ENCODE results near the gene SFXN3.
"Not testable (repeated sequence)": the region's sequence is repeated elsewhere in the genome, so short reads cannot be mapped to it uniquely, and the experiment has no call there.

The SFXN3 gene

GRCh38 chr10:101016814-101017213, 14.2 kb upstream of the SFXN3 start:
- no peak for DNase-seq

- no peak for DNase-seq
These were observed 12.9 kb upstream of the SFXN3 start for GRCh38 chr10:101018118-101018599.

GRCh38 chr10:101018600-101019439, 12.2 kb upstream of the SFXN3 start:
- DNase-seq = no peak

GRCh38 chr10:101019440-101019703, 11.7 kb upstream of the SFXN3 start:
- DNase-seq = no peak

GRCh38 chr10:101020427-101021075, 10.5 kb upstream of the SFXN3 start:
- no peak for DNase-seq

DNA sequence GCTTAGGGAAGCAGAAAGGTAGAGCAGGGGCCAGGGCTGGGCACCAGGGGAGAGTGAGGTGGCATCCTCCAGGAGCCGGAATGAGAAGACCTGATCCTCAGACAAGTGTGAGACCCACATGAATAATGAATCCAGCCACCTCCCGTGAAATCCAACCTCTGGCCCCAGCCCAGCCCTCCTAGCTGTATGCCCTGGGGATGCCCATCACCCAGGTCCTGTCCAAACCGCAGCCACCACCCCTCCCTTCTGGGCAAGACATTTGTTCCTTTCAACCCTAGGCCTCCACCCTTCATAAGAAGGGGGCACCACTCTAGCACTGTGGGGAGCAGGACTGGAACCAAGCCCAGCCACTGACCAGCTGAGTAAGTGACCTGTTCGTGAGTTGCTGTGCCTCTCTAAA, 9.8 kb upstream of the SFXN3 start:
- DNase-seq = no peak

GRCh38 chr10:101021692-101022251, 9.3 kb upstream of the SFXN3 start:
- DNase-seq = no peak

DNA sequence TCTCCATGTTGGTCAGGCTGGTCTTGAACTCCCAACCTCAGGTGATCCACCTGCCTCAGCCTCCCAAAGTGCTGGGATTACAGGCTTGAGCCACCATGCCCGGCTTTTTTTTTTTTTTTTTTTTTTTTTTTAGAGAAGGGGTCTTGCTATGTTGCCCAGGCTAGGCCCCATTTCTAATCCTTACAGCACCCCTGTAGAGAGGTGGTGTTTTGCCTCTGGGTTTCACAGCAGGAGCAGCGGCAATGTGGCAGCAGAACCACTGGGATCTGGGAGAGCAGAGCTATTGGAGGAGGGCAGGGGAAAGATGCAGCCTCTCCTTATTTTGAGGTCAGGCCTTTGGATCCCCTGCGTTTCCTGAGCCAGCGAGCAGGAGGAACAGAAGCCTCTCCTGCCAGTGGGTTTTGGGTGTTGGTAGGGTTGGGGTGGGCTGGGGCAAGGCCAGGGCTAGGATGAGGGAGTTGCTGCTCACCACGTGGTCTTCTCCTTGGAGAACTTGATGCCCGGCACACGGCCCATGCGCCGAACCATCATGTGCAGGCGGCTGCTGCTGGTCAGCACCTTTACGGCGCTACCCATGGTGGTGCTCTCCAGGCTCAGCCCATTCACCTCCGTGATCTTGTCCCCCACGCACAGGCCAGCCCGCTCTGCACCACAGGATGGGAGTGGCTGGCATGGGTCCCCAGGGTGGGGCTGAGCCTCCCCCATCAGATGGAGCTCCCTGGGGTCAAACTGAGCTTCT, 7.9 kb upstream of the SFXN3 start:
- no peak for DNase-seq

DNA sequence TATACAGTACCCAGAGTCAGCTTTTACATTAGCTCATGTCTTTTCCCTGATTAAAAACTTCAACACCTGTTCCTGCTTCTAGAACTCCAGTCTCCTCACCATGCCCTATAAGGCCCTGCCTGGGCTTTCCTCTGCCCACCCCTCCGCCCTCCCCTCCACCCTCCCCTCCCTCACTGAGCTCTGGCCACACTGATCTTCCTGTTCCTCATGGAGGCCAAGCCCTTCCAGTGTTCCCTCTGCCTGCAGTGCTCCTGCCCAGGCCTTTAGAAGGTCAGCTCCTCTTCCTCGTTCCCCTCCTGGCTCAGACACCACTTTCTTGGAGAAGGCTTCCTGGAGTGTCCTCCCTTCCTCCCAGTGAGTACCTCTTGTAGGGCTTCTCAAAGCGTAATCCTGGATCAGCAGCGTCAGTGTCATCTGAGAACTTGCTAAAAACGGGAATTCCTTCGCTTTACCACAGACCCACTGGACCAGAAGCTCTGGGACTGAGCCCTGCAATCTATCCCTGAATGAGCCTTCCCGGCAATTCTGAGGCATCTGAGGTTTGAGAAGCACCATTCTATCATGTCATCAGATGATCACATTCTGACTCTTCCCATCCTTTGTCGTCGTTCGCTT, 3.8 kb upstream of the SFXN3 start:
- DNase-seq = no peak

DNA sequence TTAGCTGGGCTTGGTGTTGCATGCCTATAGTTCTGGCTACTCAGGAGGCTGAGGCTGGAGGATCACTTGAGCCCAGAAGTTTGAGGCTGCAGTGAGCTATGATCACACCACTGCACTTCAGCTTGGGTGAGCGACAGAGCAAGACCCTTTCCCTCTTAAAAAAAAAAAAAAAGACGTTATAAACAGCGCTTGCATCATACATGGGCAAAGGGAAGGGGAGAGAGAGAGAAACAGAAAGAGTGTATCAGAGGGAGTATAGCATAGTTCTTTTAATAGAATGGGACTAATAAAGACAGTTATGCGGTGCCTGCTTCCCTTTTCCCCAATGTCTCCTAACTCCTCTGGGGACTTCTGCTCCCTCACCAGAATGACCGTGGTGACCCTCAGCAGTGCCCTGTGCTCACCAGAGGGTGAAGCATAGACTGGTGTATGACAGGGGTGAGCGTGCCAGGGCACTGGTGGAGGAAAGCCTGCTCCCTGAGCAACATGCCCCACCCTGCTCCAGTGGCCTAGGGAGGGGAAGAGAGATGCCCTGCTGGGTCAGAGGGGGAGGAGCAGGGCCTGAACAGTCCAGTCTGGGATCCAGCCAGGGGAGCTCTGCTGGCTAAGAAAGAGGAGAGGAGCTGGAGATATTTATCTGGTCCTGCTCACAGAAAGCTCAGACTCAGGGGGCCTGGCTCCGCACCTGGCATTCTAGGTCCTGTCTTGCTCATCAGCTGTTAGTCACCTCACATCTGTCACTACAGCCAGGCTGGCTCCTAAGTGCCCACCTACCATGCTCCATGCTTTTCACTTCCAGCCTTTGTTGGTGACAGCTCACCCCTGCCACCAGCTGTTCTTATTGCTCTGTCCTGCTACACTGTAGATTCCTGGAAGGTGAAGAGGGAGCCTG, 2.3 kb upstream of the SFXN3 start:
- DNase-seq = no peak

- DNase-seq = no peak
These were observed 1.3 kb upstream of the SFXN3 start for GRCh38 chr10:101029520-101030295.

GRCh38 chr10:101030496-101031127, 422 bp upstream of the SFXN3 start:
- no peak for DNase-seq

DNA sequence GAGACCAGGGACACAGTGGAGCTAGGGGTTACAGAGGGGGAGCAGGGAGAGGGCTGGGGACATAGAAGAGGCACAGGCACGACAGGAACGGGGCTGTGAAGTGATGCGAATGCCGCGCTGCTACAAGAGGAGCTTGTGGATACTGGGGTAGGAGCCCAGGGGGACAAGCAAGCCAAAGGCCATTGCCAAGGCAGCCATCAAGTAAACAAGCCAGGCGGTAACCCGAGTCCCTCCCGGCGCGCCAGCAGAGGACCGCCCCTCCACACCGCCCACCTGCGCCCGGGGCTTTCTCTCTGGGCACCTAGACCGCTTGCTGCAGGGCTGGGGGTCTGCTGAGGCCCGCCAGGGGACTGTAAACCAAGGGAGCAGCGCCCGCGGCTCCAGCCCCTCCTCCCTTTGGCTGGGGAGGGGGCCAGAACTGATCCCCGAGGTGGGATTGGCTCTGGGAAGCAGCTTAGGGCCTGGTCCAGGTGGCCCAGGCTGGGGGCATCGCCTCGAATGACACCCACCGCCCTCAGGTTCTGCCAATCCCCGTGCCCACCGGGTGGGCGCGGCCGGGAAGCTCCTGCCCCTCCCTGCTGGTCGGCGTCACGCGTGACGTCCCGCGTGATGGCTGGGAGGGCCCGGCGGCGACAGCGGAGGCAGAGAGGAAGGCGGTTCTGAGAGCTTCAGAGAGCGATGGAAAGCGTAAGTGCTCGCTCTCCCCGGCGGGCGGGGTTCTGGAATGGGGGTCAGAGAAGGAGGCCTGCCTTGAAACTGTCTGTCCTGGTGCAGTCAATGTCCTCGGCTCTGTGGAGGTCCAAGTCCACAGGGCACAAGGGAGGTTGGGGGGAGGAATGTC, 982 bp downstream of the SFXN3 start:
- no peak for DNase-seq

DNA sequence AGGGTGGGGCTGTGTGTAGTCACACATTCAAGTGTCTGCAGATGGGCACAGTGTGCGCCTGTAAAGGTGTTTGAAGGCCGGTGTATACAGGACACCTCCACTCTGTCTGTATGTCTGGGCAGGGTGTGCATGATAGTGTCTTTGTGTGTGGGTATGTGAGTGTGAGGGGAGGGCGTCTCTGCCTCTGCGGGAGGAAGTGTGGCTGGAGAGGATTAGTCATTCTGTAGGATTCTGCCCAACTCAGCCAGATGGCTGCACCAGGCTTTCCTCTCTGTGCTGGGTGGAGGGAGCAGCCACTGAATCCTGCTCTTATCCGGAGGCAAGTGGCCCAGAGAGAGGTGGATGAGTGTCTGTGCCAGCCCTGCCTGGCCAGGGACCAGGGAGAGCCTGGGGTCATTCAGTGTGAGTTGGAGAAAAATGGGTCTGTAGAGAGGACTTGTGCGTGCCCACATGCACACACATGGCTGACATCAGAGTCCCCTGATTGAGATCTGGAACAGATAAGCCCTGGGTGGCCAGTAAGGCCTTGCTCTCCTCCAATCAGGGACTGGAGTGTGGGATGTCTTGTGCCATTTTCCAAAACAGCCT, 1.7 kb downstream of the SFXN3 start:
- DNase-seq = peak; percentile 38

DNA sequence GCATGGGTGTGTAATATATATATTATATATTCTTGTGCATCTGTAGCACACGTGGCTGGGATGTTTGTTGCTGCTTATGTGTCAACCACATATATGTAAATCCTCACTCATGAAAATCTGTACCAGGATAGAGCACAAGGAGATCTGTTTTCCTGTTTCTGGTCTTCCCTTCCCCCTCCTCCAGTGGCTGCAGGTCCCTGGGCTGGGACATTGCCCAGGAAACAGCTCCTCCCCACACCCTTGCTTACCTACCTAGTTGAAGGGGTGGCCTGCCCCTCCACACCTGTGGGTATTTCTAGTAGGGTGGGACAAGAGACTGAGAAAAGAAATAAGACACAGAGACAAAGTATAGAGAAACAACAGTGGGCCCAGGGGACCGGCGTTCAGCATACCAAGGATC, 2.2 kb downstream of the SFXN3 start:
- no peak for DNase-seq

GRCh38 chr10:101034404-101034803, 3.4 kb downstream of the SFXN3 start:
- DNase-seq = not testable (repeated sequence)

GRCh38 chr10:101035314-101035713, 4.3 kb downstream of the SFXN3 start:
- DNase-seq = no peak

GRCh38 chr10:101035916-101036702, 5.1 kb downstream of the SFXN3 start:
- DNase-seq = no peak

DNA sequence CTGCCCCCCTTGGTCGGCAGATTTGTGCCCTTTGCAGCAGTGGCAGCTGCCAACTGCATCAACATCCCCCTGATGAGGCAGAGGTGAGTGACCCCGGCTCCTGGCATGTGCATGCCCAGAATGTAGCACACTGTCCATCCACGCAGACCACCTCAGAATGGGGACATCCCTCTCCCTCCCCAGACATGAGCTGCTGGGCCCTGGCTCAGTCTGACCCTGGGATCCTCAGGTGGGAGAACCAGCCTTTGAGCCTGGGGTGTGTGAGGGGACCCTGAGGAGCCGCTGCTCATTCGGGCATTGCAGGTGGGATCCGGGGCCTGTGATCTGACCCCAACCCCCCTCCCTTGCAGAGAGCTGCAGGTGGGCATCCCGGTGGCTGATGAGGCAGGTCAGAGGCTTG, 5.7 kb downstream of the SFXN3 start:
- no peak for DNase-seq

Measured in NCI-H524 treated with DMSO at 0.1 percent for 48 hours (cell line).